ENCODE data around the gene ADAMTS2. TPM values are rescaled to one million over a fixed set of nuclear protein-coding genes. Genes with fewer than 3 reads are reported as not detected.

Gene ADAMTS2
- total and polyA plus RNA-seq, 2 donors from 2014 or later: 2.0 to 13.6 TPM

DNA sequence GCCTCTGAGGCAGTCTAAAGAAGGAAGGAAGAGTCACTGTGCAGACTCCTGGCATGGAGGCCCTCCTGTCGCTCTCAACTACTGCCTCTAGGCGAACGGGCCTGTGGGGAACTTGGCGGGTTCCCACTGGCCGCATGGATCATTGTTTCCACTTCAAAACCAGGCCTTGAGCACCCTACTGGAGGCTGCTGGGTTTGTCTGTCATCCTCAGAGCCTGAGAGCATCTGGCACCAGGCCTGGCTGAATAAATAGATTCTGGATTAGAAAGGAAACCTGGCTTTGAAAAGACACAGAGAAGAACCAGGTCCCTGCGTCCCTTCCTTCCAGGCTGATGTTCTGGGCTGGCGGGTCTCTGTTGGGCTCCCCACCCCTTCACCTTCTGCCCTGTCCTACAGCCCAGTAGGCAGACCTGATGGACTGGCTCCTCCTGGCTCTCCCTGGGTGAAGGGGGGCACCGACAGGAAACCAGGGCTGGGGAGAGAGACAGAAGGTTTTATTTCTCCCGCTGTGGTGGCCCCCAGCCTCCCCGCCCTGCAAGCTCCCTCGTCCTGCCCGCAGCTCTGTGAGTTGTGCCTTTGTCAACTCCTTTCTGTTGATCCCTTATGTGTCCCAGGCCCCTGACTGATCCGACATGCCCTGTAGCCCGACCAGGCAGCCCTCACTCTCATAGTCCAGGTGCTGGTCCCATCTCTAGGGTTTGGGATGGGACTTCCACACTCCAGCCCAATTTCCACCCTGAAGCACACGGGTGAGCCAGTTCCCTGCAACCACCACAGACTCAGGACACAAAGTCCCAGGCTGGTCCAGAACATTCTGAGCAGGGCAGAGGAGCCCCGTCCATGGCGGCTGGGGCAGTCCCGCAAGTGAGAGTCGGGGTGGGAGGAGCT, 50.1 kb downstream of the ADAMTS2 start:
- intact Hi-C loops (cut with DNase I): no loop called here
- FAIRE-seq: no peak
- no peak overlapping the region for H3K4me3 ChIP-seq (ENCODE audit: low read length in 3 of 3)
- H3K9me3 ChIP-seq (ENCODE audit: control insufficient read depth in 2 of 3, insufficient read depth in 1 of 3, low read length in 3 of 3): no peaks in the 10 kb centered on the region
- H3K27ac ChIP-seq (ENCODE audit: low read depth in 2 of 2, low read length in 2 of 2): no peak overlapping the region
- no peaks in the 10 kb centered on the region for H3K4me1 ChIP-seq (ENCODE audit: control insufficient read depth in 2 of 3, insufficient read depth in 2 of 3, low read depth in 1 of 3, low read length in 3 of 3)
- H3K9ac ChIP-seq (ENCODE audit: low read length in 3 of 3): no peak overlapping the region
- H3K27me3 ChIP-seq (ENCODE audit: control insufficient read depth, insufficient read depth, low read length): no peaks in the 10 kb centered on the region
- TF ChIP-seq, protein P1, sequence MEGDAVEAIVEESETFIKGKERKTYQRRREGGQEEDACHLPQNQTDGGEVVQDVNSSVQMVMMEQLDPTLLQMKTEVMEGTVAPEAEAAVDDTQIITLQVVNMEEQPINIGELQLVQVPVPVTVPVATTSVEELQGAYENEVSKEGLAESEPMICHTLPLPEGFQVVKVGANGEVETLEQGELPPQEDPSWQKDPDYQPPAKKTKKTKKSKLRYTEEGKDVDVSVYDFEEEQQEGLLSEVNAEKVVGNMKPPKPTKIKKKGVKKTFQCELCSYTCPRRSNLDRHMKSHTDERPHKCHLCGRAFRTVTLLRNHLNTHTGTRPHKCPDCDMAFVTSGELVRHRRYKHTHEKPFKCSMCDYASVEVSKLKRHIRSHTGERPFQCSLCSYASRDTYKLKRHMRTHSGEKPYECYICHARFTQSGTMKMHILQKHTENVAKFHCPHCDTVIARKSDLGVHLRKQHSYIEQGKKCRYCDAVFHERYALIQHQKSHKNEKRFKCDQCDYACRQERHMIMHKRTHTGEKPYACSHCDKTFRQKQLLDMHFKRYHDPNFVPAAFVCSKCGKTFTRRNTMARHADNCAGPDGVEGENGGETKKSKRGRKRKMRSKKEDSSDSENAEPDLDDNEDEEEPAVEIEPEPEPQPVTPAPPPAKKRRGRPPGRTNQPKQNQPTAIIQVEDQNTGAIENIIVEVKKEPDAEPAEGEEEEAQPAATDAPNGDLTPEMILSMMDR (IDR thresholded peaks at IDR 0.05; ENCODE audit: borderline replicate concordance, extremely low read depth, insufficient read depth): no peak
- H3K36me3 ChIP-seq (ENCODE audit: control insufficient read depth in 2 of 3, insufficient read depth in 3 of 3, low read length in 3 of 3): no peaks in the 10 kb centered on the region
- DNase-seq: peak in 2 of 5 donors; percentile 28 to 51

DNA sequence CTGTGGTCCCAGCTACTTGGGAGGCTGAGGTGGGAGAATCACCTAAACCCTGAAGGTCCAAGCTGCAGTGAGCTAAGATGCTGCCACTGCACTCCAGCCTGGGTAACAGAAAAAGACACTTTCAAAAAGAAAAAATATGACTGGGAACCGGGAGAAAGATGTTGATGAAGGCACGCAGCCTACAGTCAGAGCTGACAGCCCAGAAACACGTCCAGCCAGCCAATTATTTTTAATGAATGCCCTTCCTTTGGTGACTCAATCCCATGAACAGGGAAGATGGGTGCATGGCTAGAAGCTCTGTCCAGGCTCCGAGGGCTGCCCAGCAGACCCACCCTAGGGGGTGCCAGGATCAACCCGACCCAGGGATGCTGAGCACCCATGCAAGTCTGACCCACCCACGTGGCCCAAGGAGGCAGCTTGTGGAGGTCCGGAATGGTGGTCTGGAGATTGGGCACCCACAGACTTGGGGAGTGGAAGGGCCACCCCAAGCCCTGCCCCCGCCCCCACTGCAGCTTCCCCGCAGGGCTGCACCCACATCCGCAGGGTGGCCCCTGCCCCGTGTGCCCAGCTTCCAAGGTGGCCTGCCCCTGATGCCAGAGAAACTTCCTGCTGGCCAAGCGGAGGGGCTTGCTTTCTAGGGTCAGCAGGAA, 51.0 kb downstream of the ADAMTS2 start:
- Histone ChIP-seq H3K4me1 (ENCODE audit: control insufficient read depth in 2 of 3, insufficient read depth in 2 of 3, low read depth in 1 of 3, low read length in 3 of 3) (no peaks in the 10 kb centered on the region), H3K9me3 (ENCODE audit: control insufficient read depth in 2 of 3, insufficient read depth in 1 of 3, low read length in 3 of 3) (no peaks in the 10 kb centered on the region), H3K4me3 (ENCODE audit: low read length in 3 of 3) (no peak overlapping the region), H3K9ac (ENCODE audit: low read length in 3 of 3) (no peak overlapping the region), H3K27ac (ENCODE audit: low read depth in 2 of 2, low read length in 2 of 2) (no peak overlapping the region), H3K36me3 (ENCODE audit: control insufficient read depth in 2 of 3, insufficient read depth in 3 of 3, low read length in 3 of 3) (no peaks in the 10 kb centered on the region), H3K27me3 (ENCODE audit: control insufficient read depth, insufficient read depth, low read length) (no peaks in the 10 kb centered on the region)
- TF ChIP-seq, protein P1 (IDR thresholded peaks at IDR 0.05; ENCODE audit: borderline replicate concordance, extremely low read depth, insufficient read depth): no peak
- intact Hi-C loops (cut with DNase I): no loop called here
- FAIRE-seq (no peak), DNase-seq (peak in 2 of 5 donors; percentile 33 to 51)

DNA sequence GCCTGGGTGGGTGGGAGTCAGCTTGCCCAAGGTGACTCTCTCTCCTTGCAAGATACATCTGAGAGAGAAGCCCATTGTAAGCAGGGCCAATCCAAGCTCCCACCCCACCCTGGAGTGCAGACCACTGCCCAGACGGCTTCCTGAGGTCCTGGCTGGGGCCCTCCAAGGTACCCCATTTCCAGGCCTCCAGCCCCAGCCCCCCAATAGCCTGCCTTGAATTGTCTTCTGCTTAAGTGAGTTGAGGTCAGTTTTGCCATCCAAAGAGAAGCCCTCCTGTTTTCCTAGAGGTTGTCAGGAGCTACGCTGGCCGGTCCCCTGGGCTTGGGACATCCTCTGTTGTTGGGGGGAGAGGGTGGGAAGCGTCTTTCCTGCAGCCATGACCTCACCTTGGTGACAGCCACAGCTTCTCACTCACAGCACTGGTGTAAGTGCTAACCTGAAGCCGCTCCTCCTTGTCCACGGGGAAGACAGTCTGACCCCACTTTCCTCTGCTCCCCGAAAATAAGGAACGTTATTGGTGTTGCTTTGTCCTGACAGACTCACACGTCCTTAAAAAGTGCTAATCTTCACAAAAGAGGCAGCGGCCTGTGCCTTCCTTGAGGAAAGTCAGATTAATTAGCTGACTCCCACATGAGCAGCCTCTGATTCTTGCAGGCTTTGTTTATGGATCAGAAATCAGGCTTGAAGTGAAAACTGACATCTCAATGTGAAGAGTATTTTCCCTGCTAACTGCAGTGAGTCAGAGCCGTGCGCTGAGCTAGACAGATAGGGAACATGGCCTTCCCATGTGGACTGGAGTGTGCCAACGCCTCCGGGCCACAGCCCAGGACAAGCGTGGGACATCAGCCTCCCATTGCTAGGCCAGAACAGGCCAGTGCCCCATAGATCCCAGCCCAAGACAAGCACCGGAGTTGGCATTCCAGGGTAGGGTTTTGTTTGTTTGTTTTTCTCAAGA, 52.3 kb downstream of the ADAMTS2 start:
- H3K27ac ChIP-seq (ENCODE audit: low read depth in 2 of 2, low read length in 2 of 2): no peak overlapping the region
- TF ChIP-seq, protein P1 (IDR thresholded peaks at IDR 0.05; ENCODE audit: borderline replicate concordance, extremely low read depth, insufficient read depth): no peak
- no peaks in the 10 kb centered on the region for H3K27me3 ChIP-seq (ENCODE audit: control insufficient read depth, insufficient read depth, low read length)

More for the DNA sequence above, 52.3 kb downstream of the ADAMTS2 start:
- intact Hi-C loops (cut with DNase I): no loop called here
- Histone ChIP-seq H3K9me3 (ENCODE audit: control insufficient read depth in 2 of 3, insufficient read depth in 1 of 3, low read length in 3 of 3) (no peaks in the 10 kb centered on the region), H3K4me1 (ENCODE audit: control insufficient read depth in 2 of 3, insufficient read depth in 2 of 3, low read depth in 1 of 3, low read length in 3 of 3) (no peaks in the 10 kb centered on the region), H3K9ac (ENCODE audit: low read length in 3 of 3) (no peak overlapping the region), H3K4me3 (ENCODE audit: low read length in 3 of 3) (no peak overlapping the region), H3K36me3 (ENCODE audit: control insufficient read depth in 2 of 3, insufficient read depth in 3 of 3, low read length in 3 of 3) (no peaks in the 10 kb centered on the region)
- DNase-seq (peak in 2 of 5 donors; percentile 37 to 48), FAIRE-seq (no peak)

Data from kidney (tissue), 14 donors.